Measurements from ENCODE around the gene ARMC7.
"Not testable (repeated sequence)": the region's sequence is repeated elsewhere in the genome, so short reads cannot be mapped to it uniquely, and the experiment has no call there.

ARMC7 gene

DNA sequence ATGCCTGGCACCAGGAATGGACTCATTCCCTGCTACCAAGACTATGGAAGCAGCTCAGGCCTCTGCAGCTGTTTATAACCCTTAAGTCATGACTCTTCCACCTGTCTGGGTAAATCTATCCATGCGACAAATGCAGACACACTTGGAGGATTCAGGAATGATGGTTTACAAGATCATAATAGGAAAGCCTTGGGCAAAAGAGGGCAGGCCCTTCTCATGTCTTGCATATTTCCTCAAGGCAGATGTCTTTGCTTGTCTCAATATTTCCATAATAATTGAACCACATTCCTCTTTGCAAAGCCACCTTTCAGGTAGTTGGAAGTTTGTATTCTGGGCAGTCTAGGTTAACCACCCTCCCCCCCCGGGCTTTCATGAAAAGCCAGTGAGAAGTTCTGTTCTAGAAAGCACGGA is 45.4 kb downstream of the ARMC7 start:
- DNase-seq, result no peak

DNA sequence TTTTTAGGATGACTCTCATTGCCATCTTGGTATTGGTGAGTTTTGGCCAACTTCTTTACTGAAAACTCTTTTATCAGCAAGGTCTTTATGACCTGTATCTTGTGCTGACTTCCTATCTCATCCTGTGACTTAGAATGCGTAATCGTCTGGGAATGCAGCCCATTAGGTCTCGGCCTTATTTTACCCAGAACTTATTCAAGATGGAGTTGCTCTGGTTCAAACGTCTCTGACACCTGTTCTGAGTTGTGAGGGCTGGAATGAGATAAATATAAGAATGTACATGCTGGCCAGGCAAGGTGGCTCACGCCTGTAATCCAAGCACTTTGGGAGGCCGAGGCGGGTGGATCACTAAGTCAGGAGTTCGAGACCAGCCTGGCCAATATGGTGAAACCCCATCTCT is 48.7 kb downstream of the ARMC7 start:
- DNase-seq, result not testable (repeated sequence)

DNA sequence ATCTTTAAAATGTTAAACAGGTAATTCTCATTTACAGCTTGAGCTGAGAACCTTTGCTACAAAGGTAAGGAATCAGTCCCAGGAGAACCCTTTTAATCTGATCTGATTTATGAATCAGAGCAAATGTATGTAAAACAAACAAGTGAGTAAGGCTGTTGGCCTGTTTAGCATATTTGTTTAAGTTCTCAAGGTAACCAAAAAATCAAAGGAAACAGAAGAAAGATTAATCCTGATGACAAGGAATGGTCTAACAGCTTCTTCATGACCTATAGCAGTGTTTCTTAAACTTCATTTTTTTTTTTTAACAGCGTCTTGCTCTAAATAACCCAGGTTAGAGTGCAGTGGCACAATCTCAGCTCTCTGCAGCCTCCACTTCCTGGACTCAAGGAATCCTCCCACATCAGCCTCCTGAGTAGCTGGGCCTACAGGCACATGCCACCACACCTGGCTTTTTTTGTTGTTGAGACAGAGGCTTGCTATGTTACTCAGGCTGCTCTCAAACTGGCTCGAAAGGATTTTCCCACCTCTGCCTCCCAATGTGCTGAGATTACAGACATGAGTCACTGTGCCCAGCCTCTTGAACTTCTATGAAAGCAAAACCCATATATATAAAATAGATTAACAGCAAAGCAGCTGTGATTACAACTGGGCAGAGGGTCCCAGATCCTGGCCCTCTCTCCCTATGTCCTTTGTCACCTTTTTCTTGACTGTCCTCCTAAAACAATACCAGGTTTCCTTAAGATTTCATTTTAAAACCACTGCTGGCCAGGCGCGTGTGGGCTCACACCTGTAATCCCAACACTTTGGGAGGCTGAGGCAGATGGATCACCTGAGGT is 49.6 kb downstream of the ARMC7 start:
- DNase-seq, result no peak

DNA sequence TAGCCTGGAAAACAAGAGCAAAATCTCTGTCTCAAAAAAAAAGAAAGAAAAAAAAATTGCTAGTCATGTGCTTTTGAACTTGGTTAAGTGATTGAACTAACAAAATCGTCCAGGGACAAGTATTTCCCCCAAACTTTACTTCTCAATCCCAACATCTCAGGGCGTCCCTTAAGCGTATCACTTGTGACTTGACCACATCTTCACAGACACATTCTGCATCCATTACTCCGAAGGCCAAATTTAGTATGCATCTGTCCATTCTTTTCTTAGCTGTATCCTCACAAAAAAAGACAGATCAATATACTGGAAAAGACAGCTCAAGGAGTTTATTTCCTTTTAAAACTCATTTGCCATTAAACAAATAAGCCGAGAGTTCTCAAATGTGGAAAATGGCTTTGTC is 50.4 kb downstream of the ARMC7 start:
- no peak for DNase-seq

DNA sequence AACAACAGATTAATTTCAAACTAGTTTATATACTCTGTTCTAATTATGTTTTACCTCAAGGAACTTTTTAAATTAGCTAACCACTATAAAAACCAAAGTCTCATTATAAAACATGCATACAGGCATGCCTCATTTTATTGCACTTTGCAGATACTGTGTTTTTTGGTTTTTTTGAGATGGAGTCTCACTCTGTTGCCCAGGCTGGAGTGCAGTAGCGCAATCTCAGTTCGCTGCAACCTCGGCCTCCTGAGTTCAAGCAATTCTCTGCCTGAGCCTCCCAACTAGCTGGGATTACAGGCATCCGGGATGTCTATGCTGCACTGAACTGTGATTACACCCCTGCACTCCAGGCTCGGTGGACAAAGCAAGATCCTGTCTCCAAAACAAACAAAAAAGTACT is 53.3 kb downstream of the ARMC7 start:
- DNase-seq, result no peak

DNA sequence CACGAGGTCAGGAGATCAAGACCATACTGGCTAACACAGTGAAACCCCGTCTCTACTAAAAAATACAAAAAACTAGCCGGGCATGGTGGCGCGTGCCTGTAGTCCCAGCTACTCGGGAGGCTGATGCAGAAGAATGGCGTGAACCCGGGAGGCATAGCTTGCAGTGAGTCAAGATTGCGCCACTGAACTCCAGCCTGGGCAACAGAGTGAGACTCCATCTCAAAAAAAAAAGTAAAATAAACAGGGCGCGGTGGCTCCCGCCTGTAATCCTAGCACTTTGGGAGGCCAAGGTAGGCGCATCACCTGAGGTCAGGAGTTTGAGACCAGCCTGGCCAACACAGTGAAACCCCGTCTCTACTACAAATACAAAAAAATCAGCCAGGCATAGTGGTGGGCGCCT is 54.8 kb downstream of the ARMC7 start:
- not testable (repeated sequence) for DNase-seq

DNA sequence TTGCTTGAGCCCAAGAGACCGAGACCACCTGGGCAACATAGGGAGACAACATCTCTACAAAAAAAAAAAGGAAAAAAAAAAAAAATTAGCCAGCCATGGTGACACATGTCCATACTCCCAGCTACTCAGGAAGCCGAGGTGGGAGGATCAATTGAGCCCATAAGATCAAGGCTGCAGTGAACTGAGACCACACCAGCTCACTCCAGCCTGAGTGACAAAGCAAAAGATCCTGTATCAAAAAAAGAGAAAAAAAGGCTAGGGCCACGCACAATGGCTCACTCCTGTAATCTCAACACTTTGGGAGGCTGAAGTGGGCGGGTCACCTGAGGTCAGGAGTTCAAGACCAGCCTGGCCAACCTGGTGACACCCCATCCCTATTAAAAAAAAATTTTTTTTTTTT is 59.2 kb downstream of the ARMC7 start:
- no peak for DNase-seq

DNA sequence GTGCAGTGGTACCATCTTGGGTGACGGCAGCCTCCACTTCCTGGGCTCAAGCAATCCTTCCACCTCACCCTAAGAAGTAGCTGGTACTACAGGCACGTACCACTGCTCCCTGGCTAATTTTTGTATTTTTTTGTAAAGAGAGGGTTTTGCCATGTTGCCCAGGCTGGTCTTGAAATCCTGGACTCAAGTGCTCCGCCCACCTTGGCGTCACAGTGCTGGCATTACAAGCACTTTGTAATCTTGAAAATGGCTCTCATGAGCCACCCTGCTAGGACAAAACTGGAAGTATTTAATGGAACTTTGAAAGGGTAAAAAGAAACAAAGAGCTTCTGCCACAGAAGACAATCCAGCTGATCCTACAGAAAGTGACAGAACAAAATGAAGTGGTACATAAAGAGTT is 63.8 kb downstream of the ARMC7 start:
- no peak for DNase-seq

DNA sequence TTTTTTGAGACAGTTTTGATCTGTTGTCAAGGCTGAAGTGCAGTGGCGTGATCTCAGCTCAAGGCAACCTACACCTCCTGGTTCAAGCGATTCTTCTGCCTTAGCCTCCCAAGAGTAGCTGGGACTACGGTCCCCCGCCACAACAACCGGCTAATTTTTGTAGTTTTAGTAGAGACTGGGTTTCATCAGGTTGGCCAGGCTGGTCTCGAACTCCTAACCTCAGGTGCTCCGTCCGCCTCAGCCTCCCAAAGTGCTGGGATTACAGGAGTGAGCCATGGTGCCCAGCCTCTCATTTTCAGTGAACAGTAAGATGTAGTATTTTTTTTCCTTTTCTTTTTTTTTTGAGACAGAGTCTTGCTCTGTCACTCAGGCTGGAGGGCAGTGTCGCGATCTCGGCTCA is 65.2 kb downstream of the ARMC7 start:
- DNase-seq, result no peak

DNA sequence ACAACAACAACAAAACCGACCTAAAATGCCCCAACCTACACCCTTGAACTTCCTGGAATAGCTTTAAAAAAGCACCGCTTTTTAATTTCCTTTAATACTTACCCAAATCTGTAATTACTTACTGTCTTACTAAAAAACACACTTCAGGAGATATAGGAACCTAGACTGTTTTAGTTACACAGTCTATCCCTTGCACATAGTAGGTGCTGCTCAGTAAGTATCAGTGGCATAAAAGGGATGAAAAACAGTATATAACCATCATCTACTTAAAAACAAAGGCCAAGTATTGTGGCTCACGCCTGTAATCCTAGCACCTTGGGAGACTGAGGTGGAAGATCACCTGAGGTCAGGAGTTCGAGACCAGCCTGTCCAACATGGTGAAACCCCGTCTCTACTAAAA is 66.9 kb downstream of the ARMC7 start:
- DNase-seq, result no peak

DNA sequence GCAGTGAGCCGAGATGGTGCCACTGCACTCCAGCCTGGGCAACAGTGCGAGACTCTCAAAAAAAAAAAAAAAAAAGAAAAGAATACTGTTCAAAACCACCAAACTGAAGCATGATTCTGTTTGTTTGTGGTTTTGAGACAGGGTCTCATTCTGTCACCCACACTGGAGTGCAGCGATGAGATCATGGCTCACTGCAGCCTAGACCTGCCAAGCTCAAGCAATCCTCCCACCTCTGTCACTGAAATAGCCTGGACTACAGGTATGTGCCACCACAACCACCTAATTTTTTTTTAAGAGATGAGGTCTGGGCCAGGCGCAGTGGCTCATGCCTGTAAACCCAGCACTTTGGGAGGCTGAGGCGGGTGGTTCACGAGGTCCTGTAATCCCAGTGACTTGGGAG is 68.7 kb downstream of the ARMC7 start:
- DNase-seq, result no peak

All from NCI-H2029 treated with DMSO at 0.1 percent for 48 hours (cell line).